HG03378 (cell line): ENCODE results near the gene ASH1L.
"Not testable (repeated sequence)": the region's sequence is repeated elsewhere in the genome, so short reads cannot be mapped to it uniquely, and the experiment has no call there.

Source experiments
- ATAC-seq: cut with Tn5 transposase; IDR thresholded peaks from one replicate; pipeline ENCODE4 v1.9.1; 2021; ENCODE audit warnings: mild to moderate bottlenecking, moderate library complexity; ENCODE audit not compliant: unreplicated experiment

The ASH1L gene

GRCh38 chr1:155342842-155343241 lies 219.8 kb downstream of the ASH1L start:
- no peak for ATAC-seq

- ATAC-seq: no peak
Observed at GRCh38 chr1:155339515-155340097, 223.0 kb downstream of the ASH1L start.

GRCh38 chr1:155334962-155335361 lies 227.6 kb downstream of the ASH1L start:
- no peak for ATAC-seq

GRCh38 chr1:155329980-155330598 lies 232.5 kb downstream of the ASH1L start:
- no peak for ATAC-seq

- ATAC-seq: not testable (repeated sequence)
Observed at GRCh38 chr1:155328856-155329255, 233.7 kb downstream of the ASH1L start.

GRCh38 chr1:155327981-155328380 lies 234.6 kb downstream of the ASH1L start:
- no peak for ATAC-seq

GRCh38 chr1:155326631-155327037 lies 236.0 kb downstream of the ASH1L start:
- no peak for ATAC-seq

- ATAC-seq: no peak
Observed at GRCh38 chr1:155326020-155326526, 236.5 kb downstream of the ASH1L start.

- no peak for ATAC-seq
Observed at GRCh38 chr1:155325603-155325893, 237.1 kb downstream of the ASH1L start.

GRCh38 chr1:155324717-155325602 lies 237.6 kb downstream of the ASH1L start:
- ATAC-seq: no peak

- peak; percentile 50 for ATAC-seq
Observed at GRCh38 chr1:155324037-155324716, 238.4 kb downstream of the ASH1L start.

- peak; percentile 2 for ATAC-seq
Observed at GRCh38 chr1:155323729-155324036, 238.9 kb downstream of the ASH1L start.

- ATAC-seq: no peak
Observed at GRCh38 chr1:155322953-155323728, 239.5 kb downstream of the ASH1L start.

- no peak for ATAC-seq
Observed at GRCh38 chr1:155322571-155322952, 240.0 kb downstream of the ASH1L start.

- no peak for ATAC-seq
Observed at GRCh38 chr1:155321639-155322503, 240.7 kb downstream of the ASH1L start.

- no peak for ATAC-seq
Observed at GRCh38 chr1:155320661-155321617, 241.7 kb downstream of the ASH1L start, which contains the start of gene RUSC1. RUSC1 (plus strand) TSS chr1:155320894; CDS start chr1:155321774, 880 bp downstream.

GRCh38 chr1:155320252-155320651 lies 242.4 kb downstream of the ASH1L start:
- ATAC-seq: no peak

- ATAC-seq: no peak
Observed at GRCh38 chr1:155319536-155319935, 243.1 kb downstream of the ASH1L start.

- no peak for ATAC-seq
Observed at GRCh38 chr1:155318082-155318481, 244.5 kb downstream of the ASH1L start.
